Fibroblast of skin of back (primary cell): ENCODE measurements around the gene TYROBP. TPM values are rescaled to one million over a fixed set of nuclear protein-coding genes. Genes with fewer than 3 reads are reported as not detected.
A peak's percentile ranks its signal among the peaks of the same experiment; 100 is the strongest.
"Not testable (repeated sequence)": the region's sequence is repeated elsewhere in the genome, so short reads cannot be mapped to it uniquely, and the experiment has no call there.

Experiments used
- DNase-seq: peaks from one replicate; pipeline ENCODE4 v3.0.0-alpha.2; 2013
- polyA plus RNA-seq, 2 experiments: library from polyadenylated mRNA; unstranded; fragments of 120-200 nt; gene quantifications; one replicate each; pipeline ENCODE4 v1.2.1, GENCODE V29; 2013; ENCODE audit not compliant: insufficient read length in 2 of 2

Gene TYROBP
- polyA plus RNA-seq (2013, experiment 1 of 2; ENCODE audit: insufficient read length), result not detected
- not detected for polyA plus RNA-seq (2013, experiment 2 of 2; ENCODE audit: insufficient read length)

- no peak for DNase-seq
Measured at GRCh38 chr19:35908010-35908441, at the start of gene TYROBP. TYROBP (minus strand) TSS chr19:35908295; CDS start chr19:35908228, 67 bp downstream.

GRCh38 chr19:35957411-35957810 is 49.3 kb upstream of the TYROBP start:
- not testable (repeated sequence) for DNase-seq

GRCh38 chr19:35955881-35956634 is 48.0 kb upstream of the TYROBP start:
- no peak for DNase-seq

DNA sequence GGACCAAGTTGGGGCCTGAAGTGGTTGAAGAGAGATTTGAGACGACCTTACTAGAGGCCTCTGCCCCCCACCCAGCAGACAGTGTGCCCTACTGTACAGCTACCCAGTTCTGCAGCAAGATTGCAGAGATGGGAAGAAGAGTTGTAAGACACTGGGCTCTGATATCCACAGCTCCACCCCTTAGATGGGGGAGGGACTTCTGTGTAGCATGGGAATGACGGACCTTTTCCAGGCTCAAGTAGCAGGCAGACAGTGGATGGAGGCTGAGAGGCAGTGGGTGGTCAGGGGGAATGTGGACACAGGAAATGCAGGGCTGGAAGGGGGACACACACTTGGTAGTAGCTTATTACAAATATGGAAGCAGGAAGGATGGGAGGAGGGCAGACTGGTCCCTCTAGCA is 41.0 kb upstream of the TYROBP start:
- no peak for DNase-seq

DNA sequence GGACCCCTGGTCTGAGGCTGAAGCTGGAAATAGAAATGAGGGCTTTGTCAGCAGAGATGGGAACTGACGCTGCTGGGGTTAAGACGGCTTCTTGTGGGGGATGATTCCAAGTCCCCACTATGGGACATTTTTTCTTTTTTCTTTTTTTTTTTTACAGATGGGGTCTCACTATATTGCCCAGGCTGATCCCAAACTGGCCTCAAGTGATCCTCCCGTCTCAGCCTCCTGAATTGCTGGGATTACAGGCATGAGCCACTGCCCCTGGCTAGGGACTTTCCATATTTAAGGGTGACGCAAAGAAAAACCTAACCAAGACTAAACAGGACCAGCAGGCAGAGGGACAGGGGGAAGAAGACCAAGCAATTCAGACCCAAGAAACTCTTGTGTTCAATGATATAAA is 38.1 kb upstream of the TYROBP start:
- no peak for DNase-seq

- DNase-seq, result no peak
Measured at GRCh38 chr19:35945121-35945790, 37.2 kb upstream of the TYROBP start.

DNA sequence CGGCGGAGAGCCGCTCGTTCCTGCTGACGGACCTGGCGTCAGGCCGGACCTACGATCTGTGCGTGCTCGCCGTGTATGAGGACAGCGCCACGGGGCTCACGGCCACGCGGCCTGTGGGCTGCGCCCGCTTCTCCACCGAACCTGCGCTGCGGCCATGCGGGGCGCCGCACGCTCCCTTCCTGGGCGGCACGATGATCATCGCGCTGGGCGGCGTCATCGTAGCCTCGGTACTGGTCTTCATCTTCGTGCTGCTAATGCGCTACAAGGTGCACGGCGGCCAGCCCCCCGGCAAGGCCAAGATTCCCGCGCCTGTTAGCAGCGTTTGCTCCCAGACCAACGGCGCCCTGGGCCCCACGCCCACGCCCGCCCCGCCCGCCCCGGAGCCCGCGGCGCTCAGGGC is 36.5 kb upstream of the TYROBP start:
- no peak for DNase-seq

DNA sequence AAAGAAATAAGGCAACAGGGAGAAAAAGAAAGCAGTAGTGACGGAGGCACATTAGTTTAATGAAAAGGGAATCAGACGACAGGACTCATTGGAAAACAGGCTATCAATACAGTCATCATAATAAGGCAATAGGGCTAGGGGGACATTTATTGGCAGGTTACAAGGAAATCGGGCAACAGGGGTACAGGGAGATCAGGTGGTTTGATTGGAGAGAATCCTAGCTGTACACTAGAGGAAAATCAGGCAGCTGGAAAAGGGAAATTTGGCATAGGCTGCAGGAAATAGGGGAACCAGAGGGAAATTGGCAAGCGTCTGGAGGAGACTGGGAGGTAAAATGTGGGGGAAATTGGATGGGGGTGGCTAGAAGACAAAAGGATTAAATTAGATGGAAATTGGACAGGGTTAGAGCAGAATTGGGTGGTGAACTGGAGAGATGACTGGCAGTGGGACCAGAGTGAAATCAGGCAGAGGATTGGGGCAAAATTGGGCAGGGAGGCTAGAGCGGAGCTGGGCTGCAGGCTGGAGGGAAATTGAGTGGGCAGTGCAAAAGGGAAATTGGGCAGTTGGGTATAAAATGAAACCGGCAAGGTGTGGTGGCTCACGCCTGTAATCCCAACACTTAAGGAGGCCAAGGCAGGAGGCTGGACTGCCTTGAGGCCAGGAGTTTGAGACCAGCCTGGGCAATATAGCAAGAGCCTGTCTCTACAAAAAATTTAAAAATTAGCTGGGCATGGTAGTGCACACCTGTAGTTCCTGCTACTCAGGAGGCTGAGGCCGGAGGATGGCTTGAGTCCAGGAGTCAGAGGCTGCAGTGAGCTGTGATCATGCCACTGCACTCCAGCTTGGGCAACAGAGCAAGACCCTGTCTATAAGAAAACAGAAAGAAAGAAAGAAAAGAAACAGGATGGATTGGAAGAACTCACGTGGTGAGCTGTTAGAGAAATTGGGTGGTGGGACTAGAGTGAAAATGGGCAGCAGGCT is 35.5 kb upstream of the TYROBP start:
- no peak for DNase-seq

GRCh38 chr19:35942235-35942634 is 34.1 kb upstream of the TYROBP start:
- DNase-seq, result no peak

- no peak for DNase-seq
Measured at GRCh38 chr19:35940839-35941238, 32.7 kb upstream of the TYROBP start.

GRCh38 chr19:35940078-35940775 is 32.1 kb upstream of the TYROBP start:
- no peak for DNase-seq

DNA sequence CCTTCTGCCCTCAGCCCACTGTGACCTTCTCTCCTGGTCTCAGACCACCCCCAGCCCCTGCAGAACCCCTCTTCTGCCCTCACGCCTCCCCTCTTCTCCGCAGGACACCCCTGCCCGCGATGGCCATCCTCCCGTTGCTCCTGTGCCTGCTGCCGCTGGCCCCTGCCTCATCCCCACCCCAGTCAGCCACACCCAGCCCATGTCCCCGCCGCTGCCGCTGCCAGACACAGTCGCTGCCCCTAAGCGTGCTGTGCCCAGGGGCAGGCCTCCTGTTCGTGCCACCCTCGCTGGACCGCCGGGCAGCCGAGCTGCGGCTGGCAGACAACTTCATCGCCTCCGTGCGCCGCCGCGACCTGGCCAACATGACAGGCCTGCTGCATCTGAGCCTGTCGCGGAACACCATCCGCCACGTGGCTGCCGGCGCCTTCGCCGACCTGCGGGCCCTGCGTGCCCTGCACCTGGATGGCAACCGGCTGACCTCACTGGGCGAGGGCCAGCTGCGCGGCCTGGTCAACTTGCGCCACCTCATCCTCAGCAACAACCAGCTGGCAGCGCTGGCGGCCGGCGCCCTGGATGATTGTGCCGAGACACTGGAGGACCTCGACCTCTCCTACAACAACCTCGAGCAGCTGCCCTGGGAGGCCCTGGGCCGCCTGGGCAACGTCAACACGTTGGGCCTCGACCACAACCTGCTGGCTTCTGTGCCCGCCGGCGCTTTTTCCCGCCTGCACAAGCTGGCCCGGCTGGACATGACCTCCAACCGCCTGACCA is 31.4 kb upstream of the TYROBP start:
- DNase-seq, result no peak

- DNase-seq, result no peak
Measured at GRCh38 chr19:35938282-35939224, 30.5 kb upstream of the TYROBP start.

DNA sequence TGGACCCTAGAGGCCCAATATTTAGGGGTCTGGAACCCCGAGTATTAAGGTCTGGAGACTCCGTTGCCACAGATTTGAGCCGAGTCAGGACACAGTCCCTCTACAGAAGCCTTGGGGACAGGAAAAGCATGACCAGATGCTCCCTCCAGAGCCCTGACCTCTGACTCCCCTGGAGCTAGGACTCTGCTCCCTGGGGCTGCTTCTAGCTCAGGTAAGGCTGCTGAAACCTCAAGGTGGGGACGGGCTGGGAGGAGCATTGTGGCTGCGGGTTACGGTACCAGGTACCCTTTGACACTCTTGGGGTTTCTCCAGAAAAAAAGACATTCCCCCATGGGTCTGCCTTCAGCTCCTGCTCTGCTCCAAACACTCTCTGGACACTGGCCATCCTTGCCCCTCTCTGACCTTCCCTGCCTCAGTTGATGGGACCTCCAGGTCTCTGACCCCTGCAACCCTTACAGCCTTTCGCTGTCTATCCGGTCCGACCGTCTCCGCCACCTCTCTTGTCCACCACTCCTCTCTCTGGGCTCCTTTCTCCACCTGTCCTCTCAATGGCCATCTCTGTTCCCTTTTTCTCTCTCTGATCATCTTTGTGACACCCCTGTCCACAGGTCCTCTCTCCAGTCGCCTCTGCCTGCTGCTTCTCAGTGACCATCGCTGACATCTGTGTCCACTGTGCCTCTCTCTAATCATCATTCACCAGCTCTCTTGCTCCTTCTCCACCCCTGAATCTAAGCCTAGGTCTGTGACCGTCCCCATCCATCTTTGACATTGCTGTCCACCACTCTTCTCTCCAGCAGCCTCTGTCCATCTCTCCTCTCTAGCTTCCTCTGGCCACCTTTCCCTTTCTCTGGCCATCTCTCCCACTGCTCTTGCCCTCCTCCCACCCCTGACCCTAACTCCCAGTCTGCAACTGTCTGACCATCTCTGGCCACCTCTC is 29.5 kb upstream of the TYROBP start:
- DNase-seq, result no peak

- no peak for DNase-seq
Measured at GRCh38 chr19:35936738-35937268, 28.7 kb upstream of the TYROBP start.

DNA sequence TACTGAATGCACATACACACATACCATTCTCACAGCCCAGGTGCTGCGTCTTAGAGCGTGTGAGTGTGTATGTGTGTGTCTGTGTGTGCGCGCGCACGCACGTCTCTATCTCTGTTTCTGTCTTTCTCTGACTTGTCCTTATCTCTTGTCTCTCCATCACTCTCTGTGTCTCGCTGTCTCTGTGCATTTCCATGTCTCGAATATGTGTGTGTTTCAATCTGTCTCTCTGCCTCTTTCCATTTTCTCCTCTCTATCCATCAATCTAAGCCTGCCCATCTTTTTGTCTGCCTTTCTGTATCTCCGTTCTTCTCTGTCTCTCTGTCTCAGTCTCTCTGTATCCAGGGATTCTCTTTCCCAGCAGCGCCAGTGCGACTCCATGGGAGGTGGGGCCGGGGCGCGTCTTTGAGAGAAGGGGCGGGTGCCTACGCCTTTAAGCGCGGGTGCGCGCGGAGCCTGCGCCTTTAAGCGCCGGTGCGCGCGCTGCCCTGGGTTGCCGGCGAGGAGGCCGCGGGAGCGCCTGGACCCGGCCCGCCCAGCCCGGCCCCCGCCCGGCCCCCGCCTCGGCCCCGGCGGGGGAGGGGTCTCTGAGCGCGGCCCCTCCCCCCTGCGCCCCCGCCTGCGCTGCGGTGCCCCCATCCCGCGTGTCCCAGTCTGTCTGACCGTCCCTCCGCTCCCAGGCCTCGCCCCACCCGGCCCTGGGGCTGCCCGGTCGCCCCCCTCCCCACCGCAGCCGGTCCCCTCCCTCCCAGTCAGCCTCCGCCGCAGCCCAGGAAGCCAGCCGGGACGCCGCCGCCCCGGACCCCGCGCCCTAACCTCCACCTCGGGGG is 28.0 kb upstream of the TYROBP start, which contains the start of gene LRFN3:
Gene LRFN3 (plus strand): TSS at position 464 of the 827 bp plus-strand sequence. CDS start 3,052 bp downstream, outside the sequence.
- DNase-seq, result peak; percentile 79

- DNase-seq, result no peak
Measured at GRCh38 chr19:35932291-35932936, 24.3 kb upstream of the TYROBP start.
